ENCODE results near the gene RINL. TPM values are rescaled to one million over a fixed set of nuclear protein-coding genes. Genes with fewer than 3 reads are reported as not detected.
"Not testable (repeated sequence)": the region's sequence is repeated elsewhere in the genome, so short reads cannot be mapped to it uniquely, and the experiment has no call there.

The RINL gene
- total and polyA plus RNA-seq, 2 of the 4 experiments (the other 2 are of a cell fraction): 0.72 to 1.9 TPM

- H2AFZ ChIP-seq (replicated peaks; ENCODE audit: low read length, poor library complexity); H3K4me2 ChIP-seq (ENCODE audit: low read depth, low read length); H3K23ac ChIP-seq (ENCODE audit: low read depth, low read length); H3K18ac ChIP-seq (ENCODE audit: low read depth, low read length); in situ Hi-C loops (cut with MboI; ENCODE audit: low sequenced_read_pairs); H3K27ac ChIP-seq (ENCODE audit: insufficient read depth, low read length); H2BK20ac ChIP-seq (ENCODE audit: low read depth, low read length); H3K9me1 ChIP-seq (ENCODE audit: insufficient read depth, low read length); dilution Hi-C loops (cut with HindIII; ENCODE audit: low sequenced_read_pairs, unreplicated experiment); H3K27me3 ChIP-seq (ENCODE audit: control insufficient read depth, insufficient read depth, low read length); H2BK15ac ChIP-seq (ENCODE audit: low read depth, low read length); H2AK9ac ChIP-seq (replicated peaks; ENCODE audit: low read depth, low read length, poor library complexity); H4K91ac ChIP-seq (ENCODE audit: insufficient read depth, low read depth, low read length); H3K9me3 ChIP-seq (ENCODE audit: control insufficient read depth, insufficient read depth, low read length); H3K4me3 ChIP-seq (ENCODE audit: insufficient read depth, low read depth, low read length); ATAC-seq (ENCODE audit: low read depth); CTCF ChIA-PET; H2BK120ac ChIP-seq (ENCODE audit: low read depth, low read length); BruUV-seq (replicated peaks); H4K5ac ChIP-seq (ENCODE audit: low read depth, low read length); H3K9ac ChIP-seq (ENCODE audit: low read depth, low read length); H4K20me1 ChIP-seq (ENCODE audit: insufficient read depth, low read length); H3K14ac ChIP-seq (replicated peaks; ENCODE audit: low read depth, low read length); H3K36me3 ChIP-seq (ENCODE audit: control insufficient read depth, insufficient read depth, low read length); intact Hi-C loops (cut with micrococcal nuclease); H3K56ac ChIP-seq (ENCODE audit: extremely low read depth, insufficient read depth, low read length): not testable (repeated sequence)
- WGBS, 2 experiments (ENCODE audit: extremely low coverage in 2 of 2, insufficient read length in 1 of 2): no CpG with 5 or more reads among the region's 7 CpGs
- H4K8ac ChIP-seq (ENCODE audit: low read depth in 2 of 2, low read length in 2 of 2): peak overlapping the region in 1 of 2 experiments; percentile 38; a peak in 1 of 4 replicates
- POLR2A ChIA-PET (ENCODE audit: unreplicated experiment): interaction anchor here (0.6 kb wide), 1 partner anchor 9 kb away, joined by 3 read pairs; no protein-coding TSS in a partner anchor
- peaks cover 0 to 33% of the 10 kb centered on the region in 2 experiments; a peak in 2 of 4 replicates for H3K79me1 ChIP-seq (ENCODE audit: low read depth in 1 of 2, low read length in 2 of 2)
- peak overlapping the region; percentile 57 for H2AK5ac ChIP-seq (ENCODE audit: low read depth, low read length)
- peak overlapping the region; percentile 45 for H2BK5ac ChIP-seq (ENCODE audit: low read depth, low read length, poor library complexity, severe bottlenecking)
- peak overlapping the region; percentile 55; the same call in 1 of the 2 replicates for H3K4ac ChIP-seq (ENCODE audit: low read depth, low read length)
- TF ChIP-seq CEBPB (IDR thresholded peaks at IDR 0.05; ENCODE audit: low read depth, low read length): peak; percentile 84
- peak; percentile 23 for DNase-seq
- H3K4me1 ChIP-seq (ENCODE audit: control insufficient read depth, insufficient read depth, low read length): peaks cover 13% of the 10 kb centered on the region
Observed at GRCh38 chr19:38829203-38829602, 48.9 kb downstream of the RINL start.
